Stimulated activated naive CD8-positive, alpha-beta T cell treated with anti-CD3 and anti-CD28 coated beads, Interleukin-15, Interleukin-2, amounts not matched to agents 100 ng/mL and 50 ng/mL, for 24 hours (primary cell): ENCODE data around the gene MIA2.
"Not testable (repeated sequence)": the region's sequence is repeated elsewhere in the genome, so short reads cannot be mapped to it uniquely, and the experiment has no call there.

ENCODE experiments used
- H3K27ac Mint-ChIP-seq: one replicate; pipeline ENCODE4 v1.8.0; 2021; ENCODE audit warnings: mild to moderate bottlenecking, mixed read lengths
- H3K27me3 Mint-ChIP-seq: one replicate; pipeline ENCODE4 v1.8.0; 2021; ENCODE audit warnings: mixed read lengths
- H3K36me3 Mint-ChIP-seq: one replicate; pipeline ENCODE4 v1.8.0; 2021; ENCODE audit warnings: low read depth, mixed read lengths
- H3K4me1 Mint-ChIP-seq: one replicate; pipeline ENCODE4 v1.8.0; 2021; ENCODE audit warnings: low read depth, mixed read lengths
- H3K4me3 Mint-ChIP-seq: one replicate; pipeline ENCODE4 v1.8.0; 2021; ENCODE audit warnings: mild to moderate bottlenecking, mixed read lengths
- H3K9me3 Mint-ChIP-seq: one replicate; pipeline ENCODE4 v1.8.0; 2021; ENCODE audit warnings: mixed read lengths

The MIA2 gene, protein sequence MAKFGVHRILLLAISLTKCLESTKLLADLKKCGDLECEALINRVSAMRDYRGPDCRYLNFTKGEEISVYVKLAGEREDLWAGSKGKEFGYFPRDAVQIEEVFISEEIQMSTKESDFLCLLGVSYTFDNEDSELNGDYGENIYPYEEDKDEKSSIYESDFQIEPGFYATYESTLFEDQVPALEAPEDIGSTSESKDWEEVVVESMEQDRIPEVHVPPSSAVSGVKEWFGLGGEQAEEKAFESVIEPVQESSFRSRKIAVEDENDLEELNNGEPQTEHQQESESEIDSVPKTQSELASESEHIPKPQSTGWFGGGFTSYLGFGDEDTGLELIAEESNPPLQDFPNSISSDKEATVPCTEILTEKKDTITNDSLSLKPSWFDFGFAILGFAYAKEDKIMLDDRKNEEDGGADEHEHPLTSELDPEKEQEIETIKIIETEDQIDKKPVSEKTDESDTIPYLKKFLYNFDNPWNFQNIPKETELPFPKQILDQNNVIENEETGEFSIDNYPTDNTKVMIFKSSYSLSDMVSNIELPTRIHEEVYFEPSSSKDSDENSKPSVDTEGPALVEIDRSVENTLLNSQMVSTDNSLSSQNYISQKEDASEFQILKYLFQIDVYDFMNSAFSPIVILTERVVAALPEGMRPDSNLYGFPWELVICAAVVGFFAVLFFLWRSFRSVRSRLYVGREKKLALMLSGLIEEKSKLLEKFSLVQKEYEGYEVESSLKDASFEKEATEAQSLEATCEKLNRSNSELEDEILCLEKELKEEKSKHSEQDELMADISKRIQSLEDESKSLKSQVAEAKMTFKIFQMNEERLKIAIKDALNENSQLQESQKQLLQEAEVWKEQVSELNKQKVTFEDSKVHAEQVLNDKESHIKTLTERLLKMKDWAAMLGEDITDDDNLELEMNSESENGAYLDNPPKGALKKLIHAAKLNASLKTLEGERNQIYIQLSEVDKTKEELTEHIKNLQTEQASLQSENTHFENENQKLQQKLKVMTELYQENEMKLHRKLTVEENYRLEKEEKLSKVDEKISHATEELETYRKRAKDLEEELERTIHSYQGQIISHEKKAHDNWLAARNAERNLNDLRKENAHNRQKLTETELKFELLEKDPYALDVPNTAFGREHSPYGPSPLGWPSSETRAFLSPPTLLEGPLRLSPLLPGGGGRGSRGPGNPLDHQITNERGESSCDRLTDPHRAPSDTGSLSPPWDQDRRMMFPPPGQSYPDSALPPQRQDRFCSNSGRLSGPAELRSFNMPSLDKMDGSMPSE (N-terminal part only)

DNA sequence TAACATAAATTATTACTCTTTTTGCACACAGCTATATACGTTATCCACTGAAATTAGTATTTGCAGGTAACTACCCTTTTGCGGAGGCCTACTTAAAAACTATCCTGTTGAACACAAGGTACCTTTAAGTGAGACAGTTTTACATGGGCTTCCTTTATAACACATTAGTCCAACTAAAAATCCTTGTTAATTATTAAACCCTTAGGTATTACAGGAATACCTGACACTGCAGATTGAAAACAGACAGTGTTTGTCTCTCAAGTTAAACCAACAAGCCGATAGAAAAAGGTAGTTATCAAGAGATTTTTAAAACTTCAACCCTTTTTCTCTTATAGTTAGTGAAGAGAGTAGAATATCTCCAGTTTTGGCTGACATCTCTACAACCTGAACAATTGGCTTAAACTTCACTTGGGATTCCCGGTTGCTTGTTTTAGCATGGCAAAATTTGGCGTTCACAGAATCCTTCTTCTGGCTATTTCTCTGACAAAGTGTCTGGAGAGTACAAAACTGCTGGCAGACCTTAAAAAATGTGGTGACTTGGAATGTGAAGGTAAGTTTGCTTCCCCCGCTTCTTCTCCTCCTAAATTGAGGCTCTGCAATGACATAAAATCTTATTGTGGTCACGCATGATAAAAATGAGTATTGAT is at the start of gene MIA2:
MIA2 (plus strand) TSS at position 236 of the 647 bp plus-strand sequence; CDS start at position 436, 200 bp downstream.
- Mint-ChIP-seq H3K9me3 (no peaks in the 10 kb centered on the region), H3K4me3 (no peak within 1 kb of the TSS), H3K27me3 (no peaks in the 10 kb centered on the region), H3K27ac (peak within 1 kb of the TSS; percentile 77), H3K36me3 (no peaks in the 10 kb centered on the region), H3K4me1 (peaks cover 41% of the 10 kb centered on the region)

DNA sequence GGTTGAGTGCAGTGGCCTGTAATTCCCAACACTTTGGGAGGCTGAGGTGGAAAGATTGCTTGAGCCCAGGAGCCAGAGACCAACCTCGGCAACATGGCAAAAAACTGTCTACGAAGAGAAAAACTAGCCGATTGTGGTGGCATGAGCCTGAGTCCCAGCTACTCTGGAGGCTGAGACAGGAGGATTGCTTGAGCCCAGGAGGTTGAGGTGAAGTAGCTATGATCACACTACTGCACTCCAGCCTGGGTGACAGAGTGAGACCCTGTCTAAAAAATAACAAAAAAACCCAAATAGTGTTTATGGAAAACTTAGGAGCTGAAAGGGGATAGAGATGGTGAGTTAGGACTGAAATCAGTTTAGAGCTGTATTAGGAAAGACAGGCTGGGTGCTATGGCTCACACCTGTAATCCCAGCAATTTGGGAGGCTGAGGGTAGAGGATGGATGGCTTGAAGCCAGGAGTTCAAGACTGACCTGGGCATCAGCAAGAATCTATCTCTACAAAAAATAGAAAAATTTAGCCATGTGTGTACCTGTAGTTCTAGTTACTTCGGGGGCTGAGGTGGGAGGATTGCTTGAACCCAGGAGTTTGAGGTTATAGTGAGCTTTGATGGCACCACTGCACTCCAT is 49.0 kb upstream of the MIA2 start:
- H3K36me3 Mint-ChIP-seq = peaks cover 25% of the 10 kb centered on the region
- peaks cover 20% of the 10 kb centered on the region for H3K4me1 Mint-ChIP-seq
- no peaks in the 10 kb centered on the region for H3K27me3 Mint-ChIP-seq
- H3K4me3 Mint-ChIP-seq = no peak overlapping the region
- peak overlapping the region; percentile 49 for H3K27ac Mint-ChIP-seq
- H3K9me3 Mint-ChIP-seq = no peaks in the 10 kb centered on the region

DNA sequence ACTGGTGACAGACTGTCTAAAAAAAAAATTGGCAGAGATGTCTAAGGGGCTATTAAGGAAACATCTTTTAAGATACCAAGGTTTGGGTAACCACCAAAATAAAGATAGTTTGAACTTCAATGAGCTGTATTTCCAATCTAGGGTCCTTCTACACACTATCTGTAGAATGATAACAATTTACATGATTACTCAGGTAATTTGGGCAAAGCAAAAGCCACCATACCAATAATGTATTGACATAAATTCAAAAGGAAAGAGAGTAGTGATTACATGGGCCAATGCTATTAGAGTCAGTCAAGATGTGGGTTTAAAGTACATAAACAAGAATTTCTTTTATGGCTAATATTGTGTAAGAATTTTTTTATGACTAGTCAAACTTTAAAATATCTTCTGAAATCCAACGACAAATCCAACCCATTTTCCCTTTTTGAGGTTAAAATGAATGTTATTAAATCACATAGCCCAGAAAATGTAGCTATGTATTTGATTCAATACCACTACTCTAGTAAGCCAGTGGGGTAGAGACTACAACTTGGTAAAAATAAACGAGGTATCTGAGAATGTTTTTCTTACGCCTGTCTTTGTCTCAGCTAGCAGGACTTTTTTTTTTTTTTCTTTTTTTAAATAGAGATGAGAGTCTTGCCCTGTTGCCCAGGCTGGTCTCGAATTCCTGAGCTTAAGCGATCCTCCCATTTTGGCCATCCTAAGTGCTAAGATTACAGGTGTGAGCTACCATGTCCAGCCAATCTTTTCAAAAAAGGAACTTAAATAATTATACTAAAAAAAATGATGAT is 48.3 kb upstream of the MIA2 start:
- Mint-ChIP-seq H3K9me3 (no peaks in the 10 kb centered on the region), H3K27ac (no peak overlapping the region), H3K27me3 (no peaks in the 10 kb centered on the region), H3K4me1 (peaks cover 20% of the 10 kb centered on the region), H3K4me3 (no peak overlapping the region), H3K36me3 (peaks cover 27% of the 10 kb centered on the region)

DNA sequence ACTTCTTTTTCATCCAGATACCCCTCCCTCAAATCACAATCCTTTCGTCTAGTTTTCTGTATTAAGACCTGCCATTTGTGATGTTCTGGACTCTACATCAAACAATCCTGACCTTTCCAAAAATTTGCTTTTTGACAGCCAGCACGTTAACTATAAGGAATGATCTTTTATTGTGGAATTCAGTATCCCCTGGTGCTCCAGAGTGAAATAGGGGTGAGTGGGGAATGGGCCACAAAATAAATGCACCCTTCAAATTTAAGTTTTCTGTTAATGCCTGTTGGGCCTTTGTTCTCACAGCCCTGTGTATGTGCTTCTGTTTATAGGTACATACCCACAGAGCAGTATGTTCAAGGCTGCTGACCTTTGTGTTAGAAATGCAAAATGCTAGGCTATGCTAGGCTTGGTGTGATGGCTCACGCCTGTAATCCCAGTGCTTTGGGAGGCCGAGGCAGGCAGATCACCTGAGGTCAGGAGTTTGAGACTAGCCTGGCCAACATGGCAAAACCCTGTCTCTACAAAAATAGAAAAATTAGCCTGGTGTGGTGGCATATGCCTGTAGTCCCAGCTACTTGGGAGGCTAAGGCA is 46.7 kb upstream of the MIA2 start:
- Mint-ChIP-seq H3K27ac (no peak overlapping the region), H3K27me3 (no peaks in the 10 kb centered on the region), H3K36me3 (peaks cover 32% of the 10 kb centered on the region), H3K9me3 (no peaks in the 10 kb centered on the region), H3K4me1 (peaks cover 20% of the 10 kb centered on the region), H3K4me3 (no peak overlapping the region)

DNA sequence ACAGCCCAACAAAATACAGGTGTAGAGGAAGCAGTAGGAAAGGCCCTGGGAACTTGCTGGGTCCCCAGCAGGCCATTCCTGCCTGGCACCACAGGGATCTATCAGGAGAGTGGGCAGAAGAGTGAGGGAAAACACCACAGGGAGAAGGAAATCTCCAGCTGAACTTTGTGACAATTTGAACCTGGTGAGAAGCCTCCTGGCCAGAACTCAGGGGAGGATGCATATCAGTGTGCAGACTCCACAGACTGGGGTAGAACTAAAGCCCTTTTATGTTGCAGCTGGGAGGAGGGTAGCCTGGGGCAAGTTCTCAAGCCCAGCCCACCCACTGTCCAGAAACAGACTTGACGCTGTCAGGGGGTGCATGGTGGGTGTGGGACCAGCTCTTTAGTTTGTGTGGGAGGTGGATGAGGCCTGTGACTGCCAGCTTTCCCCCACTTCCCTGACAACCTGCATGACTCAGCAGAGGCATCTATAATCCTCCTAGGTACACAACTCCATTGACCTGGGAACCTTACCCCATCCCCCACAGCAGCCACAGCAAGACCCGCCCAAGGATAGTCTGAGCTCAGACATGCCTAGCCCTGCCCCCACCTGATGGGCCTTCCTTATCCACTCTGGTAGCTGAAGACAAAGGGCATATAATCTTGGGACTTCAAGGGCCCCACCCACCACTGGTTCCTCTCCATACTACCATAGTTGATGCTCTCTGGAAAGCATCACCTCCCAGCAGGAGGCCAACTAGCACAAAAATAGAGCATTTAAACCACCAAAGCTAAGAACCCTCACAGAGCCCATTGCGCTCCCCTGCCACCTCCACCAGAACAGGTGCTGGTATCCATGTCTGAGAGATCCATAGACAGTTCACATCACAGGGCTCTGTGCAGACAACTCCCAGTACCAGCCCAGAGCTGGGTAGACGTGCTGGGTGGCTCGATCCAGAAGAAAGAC is 29.8 kb upstream of the MIA2 start:
- no peaks in the 10 kb centered on the region for H3K36me3 Mint-ChIP-seq
- H3K27me3 Mint-ChIP-seq = no peaks in the 10 kb centered on the region
- peaks cover 13% of the 10 kb centered on the region for H3K4me1 Mint-ChIP-seq
- no peak overlapping the region for H3K27ac Mint-ChIP-seq
- H3K9me3 Mint-ChIP-seq = no peaks in the 10 kb centered on the region
- no peak overlapping the region for H3K4me3 Mint-ChIP-seq

DNA sequence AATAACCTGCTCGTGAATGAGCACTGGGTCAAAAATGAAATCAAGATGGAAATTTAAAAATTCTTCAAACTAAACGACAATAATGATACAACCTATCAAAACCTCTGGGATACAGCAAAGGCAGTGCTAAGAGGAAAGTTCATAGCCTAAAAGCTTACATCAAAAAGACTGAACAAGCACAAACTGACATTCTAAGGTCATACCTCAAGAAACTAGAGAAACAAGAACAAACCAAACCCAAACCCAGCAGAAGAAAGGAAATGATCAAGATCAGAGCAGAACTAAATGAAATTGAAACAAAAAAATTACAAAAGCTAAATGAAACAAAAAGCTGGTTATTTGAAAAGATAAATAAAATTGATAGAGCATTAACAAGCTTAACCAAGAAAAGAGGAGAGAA is 26.3 kb upstream of the MIA2 start:
- H3K27ac Mint-ChIP-seq = peak overlapping the region; percentile 21
- H3K4me3 Mint-ChIP-seq, H3K27me3 Mint-ChIP-seq, H3K9me3 Mint-ChIP-seq, H3K36me3 Mint-ChIP-seq: not testable (repeated sequence)
- H3K4me1 Mint-ChIP-seq = peaks cover 13% of the 10 kb centered on the region

DNA sequence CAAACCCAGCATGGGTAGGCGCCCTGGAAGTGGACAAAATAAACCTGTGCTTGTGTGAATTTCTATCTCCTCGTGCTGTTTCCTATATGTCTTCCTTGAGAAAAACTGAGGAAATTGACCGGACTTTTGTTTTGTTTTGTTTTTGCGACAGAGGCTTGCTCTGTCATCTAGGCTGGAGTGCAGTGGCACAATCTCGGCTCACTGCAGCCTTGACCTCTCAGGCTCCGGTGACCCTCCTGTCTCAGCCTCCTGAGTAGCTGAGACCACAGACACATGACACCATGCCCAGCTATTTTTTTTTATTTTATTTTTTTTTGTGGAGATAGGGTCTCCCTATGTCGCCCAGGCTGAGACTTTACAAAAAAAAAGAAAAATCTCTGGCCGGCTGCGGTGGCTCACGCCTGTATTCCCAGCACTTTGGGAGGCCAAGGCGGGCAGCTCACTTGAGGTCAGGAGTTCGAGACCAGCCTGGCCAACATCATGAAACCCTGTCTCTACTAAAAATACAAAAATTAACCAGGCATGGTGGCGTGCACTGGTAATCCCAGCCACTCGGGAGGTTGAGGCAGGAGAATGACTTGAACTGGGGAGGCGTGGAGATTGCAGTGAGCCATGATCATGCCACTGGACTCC is 22.5 kb upstream of the MIA2 start:
- Mint-ChIP-seq H3K27ac (no peak overlapping the region), H3K9me3 (no peaks in the 10 kb centered on the region), H3K27me3 (no peaks in the 10 kb centered on the region), H3K36me3 (no peaks in the 10 kb centered on the region), H3K4me1 (peaks cover 13% of the 10 kb centered on the region), H3K4me3 (no peak overlapping the region)

DNA sequence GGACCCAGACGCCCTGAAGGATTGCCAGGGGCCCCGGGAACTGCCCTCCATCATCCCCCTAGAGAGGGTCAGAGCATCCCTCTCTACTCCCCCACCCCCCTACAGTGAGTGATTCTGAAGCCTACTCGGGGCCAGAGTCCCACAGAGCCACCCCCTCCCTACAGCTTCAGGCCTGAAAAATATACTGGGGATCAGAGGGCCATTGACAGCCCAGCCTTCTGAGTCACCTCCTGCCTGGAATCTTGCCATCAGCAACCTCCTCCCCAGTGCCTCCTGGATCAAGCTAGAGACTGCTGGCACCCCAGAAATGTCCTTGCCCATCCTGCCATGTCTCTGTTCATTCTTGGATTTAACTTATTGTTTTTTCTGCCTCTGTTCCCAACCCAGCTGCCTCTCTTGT is 21.7 kb upstream of the MIA2 start:
- peaks cover 2% of the 10 kb centered on the region for H3K9me3 Mint-ChIP-seq
- no peaks in the 10 kb centered on the region for H3K36me3 Mint-ChIP-seq
- H3K27me3 Mint-ChIP-seq = no peaks in the 10 kb centered on the region
- H3K27ac Mint-ChIP-seq = no peak overlapping the region
- H3K4me1 Mint-ChIP-seq = peaks cover 13% of the 10 kb centered on the region
- no peak overlapping the region for H3K4me3 Mint-ChIP-seq

DNA sequence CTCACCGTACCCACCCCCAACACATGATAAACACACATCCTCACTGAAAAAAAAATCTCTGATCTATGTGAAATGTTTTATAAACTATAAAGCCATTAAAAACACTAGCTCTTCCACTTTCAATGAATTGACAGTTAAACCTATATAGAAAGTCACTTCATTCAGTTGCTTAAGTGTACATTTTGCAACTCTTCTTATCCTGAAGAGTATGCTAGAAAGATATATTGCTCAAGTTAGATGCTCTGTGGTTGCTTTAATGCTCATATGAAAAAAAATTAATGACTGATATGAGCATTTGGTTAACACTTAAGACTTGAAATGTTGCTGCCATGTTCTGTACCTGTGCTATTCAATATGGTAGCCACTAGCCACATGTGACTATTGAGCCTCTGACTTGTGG is 21.0 kb upstream of the MIA2 start:
- H3K4me1 Mint-ChIP-seq = peaks cover 13% of the 10 kb centered on the region
- H3K27ac Mint-ChIP-seq = no peak overlapping the region

DNA sequence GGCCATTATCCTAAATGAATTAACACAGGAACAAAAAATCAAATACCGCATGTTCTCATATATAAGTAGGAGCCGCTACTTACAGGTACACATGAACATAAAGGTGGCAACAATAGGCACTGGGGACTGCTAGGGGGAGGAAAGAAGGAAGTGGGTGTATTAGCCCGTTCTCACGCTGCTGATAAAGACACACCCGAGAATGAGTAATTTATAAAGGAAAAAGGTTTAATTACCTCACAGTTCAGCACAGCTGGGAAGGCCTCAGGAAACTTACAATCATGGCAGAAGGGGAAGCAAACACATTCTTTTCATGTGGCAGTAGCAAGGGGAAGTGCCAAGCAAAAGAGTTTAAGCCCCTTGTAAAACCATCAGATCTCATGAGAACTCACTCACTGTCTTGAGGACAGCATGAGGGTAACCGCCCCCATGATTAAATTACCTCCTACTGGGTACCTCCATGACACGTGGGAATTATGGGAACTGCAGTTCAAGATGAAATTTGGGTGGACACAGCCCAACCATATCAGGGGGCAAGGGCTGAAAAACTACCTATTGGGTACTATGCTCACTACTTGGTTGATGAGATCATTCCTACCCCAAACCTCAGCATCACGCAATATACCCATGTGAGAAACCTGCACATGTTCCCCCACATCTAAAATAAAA is 16.4 kb upstream of the MIA2 start:
- Mint-ChIP-seq H3K27me3 (no peaks in the 10 kb centered on the region), H3K4me3 (no peak overlapping the region), H3K36me3 (no peaks in the 10 kb centered on the region), H3K27ac (no peak overlapping the region), H3K4me1 (peaks cover 23% of the 10 kb centered on the region), H3K9me3 (peaks cover 5% of the 10 kb centered on the region)

More for the DNA sequence above, 21.0 kb upstream of the MIA2 start:
- no peaks in the 10 kb centered on the region for H3K27me3 Mint-ChIP-seq
- H3K9me3 Mint-ChIP-seq = peaks cover 5% of the 10 kb centered on the region
- no peaks in the 10 kb centered on the region for H3K36me3 Mint-ChIP-seq
- H3K4me3 Mint-ChIP-seq = no peak overlapping the region

DNA sequence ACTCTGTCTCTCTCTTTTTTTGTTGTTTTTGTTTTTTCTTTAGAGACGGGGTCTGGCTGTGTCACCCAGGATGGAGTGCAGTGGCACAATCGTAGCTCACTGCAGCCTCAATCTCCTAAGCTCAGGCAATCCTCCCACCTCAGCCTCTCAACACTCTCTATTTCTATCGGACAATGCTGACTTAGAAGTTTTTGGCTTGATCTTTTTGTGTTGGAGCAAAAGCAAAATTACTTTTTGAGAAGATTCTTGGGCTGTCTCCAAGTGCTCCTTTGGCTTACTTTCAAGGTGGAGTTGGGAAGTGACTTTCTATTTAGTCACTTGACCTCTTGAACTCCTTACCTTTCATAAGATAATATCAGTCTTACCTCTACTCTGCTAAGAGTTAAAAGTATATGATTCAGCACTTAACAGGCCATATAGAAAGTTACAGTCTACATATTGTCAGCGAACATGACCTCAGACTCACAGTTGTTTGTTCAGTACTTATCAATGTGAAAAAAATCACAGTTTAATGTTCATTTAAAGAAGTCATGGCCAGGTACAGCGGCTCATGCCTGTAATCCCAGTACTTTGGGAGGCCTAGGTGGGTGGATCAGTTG is 15.4 kb upstream of the MIA2 start:
- H3K9me3 Mint-ChIP-seq = peaks cover 5% of the 10 kb centered on the region
- H3K27ac Mint-ChIP-seq = no peak overlapping the region
- no peaks in the 10 kb centered on the region for H3K27me3 Mint-ChIP-seq
- H3K4me1 Mint-ChIP-seq = peaks cover 23% of the 10 kb centered on the region
- no peak overlapping the region for H3K4me3 Mint-ChIP-seq
- no peaks in the 10 kb centered on the region for H3K36me3 Mint-ChIP-seq
